ENCODE data around the gene G6PC1.
"Not testable (repeated sequence)": the region's sequence is repeated elsewhere in the genome, so short reads cannot be mapped to it uniquely, and the experiment has no call there.

GRCh38 chr17:42873932-42874695 lies 26.5 kb upstream of the G6PC1 start:
- not testable (repeated sequence) for TF ChIP-seq CTCF, POLR2AphosphoS5 (IDR thresholded peaks at IDR 0.05)
